Tibial artery (tissue), 4 donors: ENCODE measurements around the gene APP.

Experiments
- DNase-seq, 2 donors: peaks; one replicate each; pipeline ENCODE4 v3.0.0-alpha.2; 2019
- H3K27ac ChIP-seq, 2 donors: fragments of 200-600 bp; sonication (generic) in 1 of 2; 1 replicate in 1 of 2; 2 replicates in 1 of 2; pipeline ENCODE4 v1.5.1; 2018 to 2019; ENCODE audit warnings: mild to moderate bottlenecking in 1 of 2
- H3K27me3 ChIP-seq, 2 donors: fragments of 200-600 bp; sonication (generic) in 1 of 2; one replicate each; pipeline versions ENCODE4 v1.5.1 to v1.6.0; 2016 to 2019
- H3K36me3 ChIP-seq, 3 donors: fragments of 200-600 bp; sonication (generic) in 2 of 3; one replicate each; pipeline ENCODE4 v1.5.1; 2016 to 2019; ENCODE audit warnings: mild to moderate bottlenecking in 2 of 3
- H3K4me1 ChIP-seq, 4 donors: fragments of 200-600 bp; sonication (generic) in 2 of 4; 1 replicate in 3 of 4; 2 replicates in 1 of 4; pipeline ENCODE4 v1.5.1; 2016 to 2019
- H3K4me3 ChIP-seq, 2 donors: fragments of 200-600 bp; sonication (generic) in 1 of 2; 1 replicate in 1 of 2; 2 replicates in 1 of 2; pipeline ENCODE4 v1.5.1; 2018 to 2019; ENCODE audit warnings: mild to moderate bottlenecking in 2 of 2
- H3K9me3 ChIP-seq, 3 donors: fragments of 200-600 bp; sonication (generic) in 1 of 3; one replicate each; pipeline ENCODE4 v1.5.1; 2016 to 2019
- intact Hi-C: fragments of 100-400 bp; cut with DNase I; formaldehyde crosslinking; loops from one replicate; pipeline ENCODE4 v1.15.0; 2023; ENCODE audit warnings: low total_unique reads
- TF ChIP-seq, protein P1 (sequence below), 2 experiments: fragments of 200-600 bp in 1 of 2; fragments of 450-650 bp in 1 of 2; IDR thresholded peaks; one replicate each; pipeline ENCODE4 v1.5.1; 2017 to 2019; ENCODE audit warnings: antibody characterized with exemption in 2 of 2, mild to moderate bottlenecking in 1 of 2, moderate library complexity in 1 of 2

Gene APP

GRCh38 chr21:25857308-25858074 is 313.1 kb downstream of the APP start:
- intact Hi-C loops: no loop called here
- TF ChIP-seq, protein P1, sequence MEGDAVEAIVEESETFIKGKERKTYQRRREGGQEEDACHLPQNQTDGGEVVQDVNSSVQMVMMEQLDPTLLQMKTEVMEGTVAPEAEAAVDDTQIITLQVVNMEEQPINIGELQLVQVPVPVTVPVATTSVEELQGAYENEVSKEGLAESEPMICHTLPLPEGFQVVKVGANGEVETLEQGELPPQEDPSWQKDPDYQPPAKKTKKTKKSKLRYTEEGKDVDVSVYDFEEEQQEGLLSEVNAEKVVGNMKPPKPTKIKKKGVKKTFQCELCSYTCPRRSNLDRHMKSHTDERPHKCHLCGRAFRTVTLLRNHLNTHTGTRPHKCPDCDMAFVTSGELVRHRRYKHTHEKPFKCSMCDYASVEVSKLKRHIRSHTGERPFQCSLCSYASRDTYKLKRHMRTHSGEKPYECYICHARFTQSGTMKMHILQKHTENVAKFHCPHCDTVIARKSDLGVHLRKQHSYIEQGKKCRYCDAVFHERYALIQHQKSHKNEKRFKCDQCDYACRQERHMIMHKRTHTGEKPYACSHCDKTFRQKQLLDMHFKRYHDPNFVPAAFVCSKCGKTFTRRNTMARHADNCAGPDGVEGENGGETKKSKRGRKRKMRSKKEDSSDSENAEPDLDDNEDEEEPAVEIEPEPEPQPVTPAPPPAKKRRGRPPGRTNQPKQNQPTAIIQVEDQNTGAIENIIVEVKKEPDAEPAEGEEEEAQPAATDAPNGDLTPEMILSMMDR (IDR thresholded peaks at IDR 0.05): no peak
- Histone ChIP-seq H3K4me3 (no peak overlapping the region), H3K4me1 (peaks cover 0 to 13% (median 3%) of the 10 kb centered on the region in 4 donors), H3K36me3 (no peaks in the 10 kb centered on the region), H3K27me3 (no peaks in the 10 kb centered on the region), H3K9me3 (no peaks in the 10 kb centered on the region), H3K27ac (no peak overlapping the region)
- no peak for DNase-seq

DNA sequence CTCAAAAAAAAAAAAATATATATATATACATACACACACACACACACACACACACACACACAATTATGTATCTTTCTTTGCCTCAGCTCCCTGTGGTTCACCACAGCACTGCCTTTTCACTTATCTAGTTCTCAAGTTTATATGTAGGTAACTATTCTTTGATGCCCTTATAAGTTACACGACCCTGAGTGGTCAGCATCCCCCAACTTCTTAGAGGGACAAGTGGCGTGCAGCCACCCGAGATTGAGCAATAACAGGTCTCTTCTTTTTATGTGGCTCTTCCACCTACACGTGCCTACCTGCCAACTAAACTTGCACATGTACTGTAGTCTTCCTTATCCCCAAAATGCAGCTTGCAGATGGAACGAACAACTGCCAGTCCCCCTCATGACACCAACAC is 315.0 kb downstream of the APP start:
- Histone ChIP-seq H3K4me3 (no peak overlapping the region), H3K27ac (no peak overlapping the region), H3K27me3 (no peaks in the 10 kb centered on the region), H3K36me3 (no peaks in the 10 kb centered on the region), H3K9me3 (no peaks in the 10 kb centered on the region), H3K4me1 (peaks cover 0 to 13% (median 3%) of the 10 kb centered on the region in 4 donors)
- no peak for DNase-seq
- intact Hi-C loops: no loop called here
- TF ChIP-seq, protein P1 (IDR thresholded peaks at IDR 0.05): no peak

DNA sequence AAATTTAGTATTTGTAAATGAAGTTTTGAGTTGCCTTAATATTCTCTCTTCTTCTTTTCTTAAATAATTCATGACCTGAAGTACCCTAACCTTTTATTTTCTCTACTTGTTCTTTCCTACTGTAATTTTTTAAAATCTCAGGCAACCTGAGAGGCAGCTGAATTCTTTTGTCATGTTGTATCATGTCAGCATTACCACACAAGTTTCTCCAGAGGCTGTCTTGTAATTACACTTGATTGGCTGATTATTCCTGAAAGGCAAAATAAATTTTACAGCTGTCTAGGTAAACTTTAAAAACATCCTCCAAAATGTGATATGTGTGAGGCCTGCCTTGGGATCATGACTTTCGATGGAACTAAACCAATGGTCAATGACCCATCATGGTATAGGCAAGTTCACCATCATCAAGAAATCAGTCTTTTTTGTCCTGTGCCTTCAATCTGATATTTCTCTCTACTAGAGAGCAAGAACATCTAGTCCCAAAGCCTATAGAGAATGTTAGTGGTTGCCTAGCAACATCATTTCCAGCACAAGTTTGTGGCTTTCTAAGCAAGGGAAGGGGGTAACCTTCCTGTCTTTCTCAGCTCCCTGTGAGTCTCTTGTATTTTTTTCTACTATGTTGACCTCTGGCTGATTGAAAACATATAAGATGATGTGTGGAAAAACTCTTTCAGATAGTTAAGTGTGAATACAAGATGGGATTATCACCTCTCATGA is 320.3 kb downstream of the APP start:
- TF ChIP-seq, protein P1 (IDR thresholded peaks at IDR 0.05): no peak
- intact Hi-C loops: no loop called here
- no peak for DNase-seq
- Histone ChIP-seq H3K9me3 (no peaks in the 10 kb centered on the region), H3K27me3 (no peaks in the 10 kb centered on the region), H3K36me3 (no peaks in the 10 kb centered on the region), H3K4me1 (no peaks in the 10 kb centered on the region), H3K27ac (no peak overlapping the region), H3K4me3 (no peak overlapping the region)

- Histone ChIP-seq H3K27me3 (no peaks in the 10 kb centered on the region), H3K9me3 (no peaks in the 10 kb centered on the region), H3K4me3 (no peak overlapping the region), H3K4me1 (no peaks in the 10 kb centered on the region), H3K27ac (no peak overlapping the region), H3K36me3 (no peaks in the 10 kb centered on the region)
- DNase-seq: no peak
- TF ChIP-seq, protein P1 (IDR thresholded peaks at IDR 0.05): no peak
- intact Hi-C loops: no loop called here
Measured at GRCh38 chr21:25848309-25848708, 322.3 kb downstream of the APP start.

DNA sequence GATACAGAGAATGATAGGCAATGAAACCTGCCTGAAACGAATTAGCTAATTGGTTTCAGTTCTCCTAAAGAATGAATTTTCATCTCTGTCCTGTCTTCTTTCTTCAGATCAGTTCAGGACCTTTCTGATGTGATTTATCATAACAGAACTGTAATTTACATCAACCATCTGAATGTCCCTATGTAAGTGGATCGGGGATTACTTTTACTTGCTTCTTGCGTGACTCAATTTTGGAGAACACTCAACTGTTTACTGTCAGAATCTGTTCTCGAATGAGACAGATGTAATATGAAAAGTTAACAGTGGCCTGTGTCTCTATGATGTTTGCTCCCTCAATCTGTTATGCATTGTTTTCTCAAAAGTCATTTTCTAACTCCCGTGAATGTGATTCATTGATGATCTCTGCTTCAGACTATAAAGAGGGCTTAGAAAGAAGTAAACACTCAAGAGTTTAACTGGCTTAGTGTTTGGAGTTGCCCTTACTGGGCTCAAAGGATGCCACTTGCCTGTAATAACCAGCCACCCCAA is 324.8 kb downstream of the APP start:
- no peak for DNase-seq
- no peaks in the 10 kb centered on the region for H3K27me3 ChIP-seq
- no peaks in the 10 kb centered on the region for H3K4me1 ChIP-seq
- H3K36me3 ChIP-seq: no peaks in the 10 kb centered on the region
- TF ChIP-seq, protein P1 (IDR thresholded peaks at IDR 0.05): no peak
- no peak overlapping the region for H3K4me3 ChIP-seq
- no peak overlapping the region for H3K27ac ChIP-seq
- intact Hi-C loops: no loop called here
- H3K9me3 ChIP-seq: no peaks in the 10 kb centered on the region
